Measurements from ENCODE around the gene APOD.
A peak's percentile ranks its signal among the peaks of the same experiment; 100 is the strongest.
"Not testable (repeated sequence)": the region's sequence is repeated elsewhere in the genome, so short reads cannot be mapped to it uniquely, and the experiment has no call there.

The APOD gene

GRCh38 chr3:195617784-195618659, 34.3 kb upstream of the APOD start:
- DNase-seq: not testable (repeated sequence)

- DNase-seq: not testable (repeated sequence)
These were observed 33.4 kb upstream of the APOD start for GRCh38 chr3:195617134-195617533.

GRCh38 chr3:195616681-195617080, 32.9 kb upstream of the APOD start:
- DNase-seq: no peak

GRCh38 chr3:195615952-195616537, 32.3 kb upstream of the APOD start:
- DNase-seq: not testable (repeated sequence)

- DNase-seq: peak; percentile 2
These were observed 31.1 kb upstream of the APOD start for GRCh38 chr3:195614672-195615504.

- no peak for DNase-seq
These were observed 29.8 kb upstream of the APOD start for GRCh38 chr3:195613468-195614069.

GRCh38 chr3:195612075-195612800, 28.5 kb upstream of the APOD start:
- DNase-seq: no peak

GRCh38 chr3:195609229-195609628, 25.5 kb upstream of the APOD start:
- peak; percentile 32 for DNase-seq

GRCh38 chr3:195601785-195602184, 18.0 kb upstream of the APOD start:
- not testable (repeated sequence) for DNase-seq

- no peak for DNase-seq
These were observed 17.6 kb upstream of the APOD start for GRCh38 chr3:195601382-195601781.

- DNase-seq: not testable (repeated sequence)
These were observed 16.2 kb upstream of the APOD start for GRCh38 chr3:195599926-195600325.

- not testable (repeated sequence) for DNase-seq
These were observed 15.8 kb upstream of the APOD start for GRCh38 chr3:195599516-195599915.

- DNase-seq: no peak
These were observed 14.1 kb upstream of the APOD start for GRCh38 chr3:195597848-195598247.

GRCh38 chr3:195597229-195597628, 13.5 kb upstream of the APOD start:
- DNase-seq: no peak

GRCh38 chr3:195596765-195597171, 13.0 kb upstream of the APOD start:
- DNase-seq: no peak

- DNase-seq: no peak
These were observed 12.2 kb upstream of the APOD start for GRCh38 chr3:195595785-195596531.

- no peak for DNase-seq
These were observed 8.1 kb upstream of the APOD start for GRCh38 chr3:195591852-195592251.

- DNase-seq: no peak
These were observed 7.5 kb upstream of the APOD start for GRCh38 chr3:195591220-195591619.

- not testable (repeated sequence) for DNase-seq
These were observed 6.6 kb upstream of the APOD start for GRCh38 chr3:195590381-195590780.

- not testable (repeated sequence) for DNase-seq
These were observed 6.1 kb upstream of the APOD start for GRCh38 chr3:195589796-195590195.

GRCh38 chr3:195587824-195588223, 4.1 kb upstream of the APOD start:
- no peak for DNase-seq

GRCh38 chr3:195587406-195587805, 3.7 kb upstream of the APOD start:
- DNase-seq: no peak
